K562 (cell line): ENCODE data around the gene GALNT7. TPM values are rescaled to one million over a fixed set of nuclear protein-coding genes. Genes with fewer than 3 reads are reported as not detected.

ENCODE experiments used
- ATAC-seq: fragments of 200-7000 bp; cut with Tn5 transposase; 3 replicates; pipeline ENCODE4 v1.9.1; 2020; ENCODE audit warnings: moderate library complexity
- BruUV-seq: library from RNA; stranded (reverse); fragments of 400-500 nt; replicated peaks from 2 replicates; lab custom pipeline; 2021; lab: Mats Ljungman, UMichigan
- CTCF ChIA-PET: fragments of 300-600 bp; formaldehyde crosslinking; extraction: SDS; loops from one replicate; lab custom pipeline; 2021; ENCODE audit warnings: low intra/inter-chr PET ratio; lab: Yijun Ruan, JAX
- POLR2A ChIA-PET: fragments of 300-600, 350-650 bp; sonication (Branson Sonifier 250); formaldehyde crosslinking; extraction: SDS; loops from one replicate; lab custom pipeline; 2021; ENCODE audit warnings: antibody characterized with exemption, inconsistent platforms; lab: Yijun Ruan, JAX
- DNase-seq, 4 experiments: peaks; one replicate each; pipeline versions ENCODE4 v3.0.0 to v3.0.0-alpha.2; 2011 to 2018; ENCODE audit warnings: low spot score in 3 of 4, mixed read lengths in 3 of 4; ENCODE audit errors: extremely low read depth in 1 of 4
- FAIRE-seq: peaks from 2 replicates; lab custom pipeline; 2011; peaks lifted over from hg19 to GRCh38; lab: Jason Lieb, UNC
- H2AFZ ChIP-seq: 2 replicates; pipeline ENCODE4 v1.6.0; 2011; ENCODE audit warnings: low read depth, low read length, control low read depth, inconsistent platforms
- H3K27ac ChIP-seq: fragments of 200-600 bp; 3 replicates; pipeline ENCODE4 v1.8.0; 2011; ENCODE audit warnings: low read depth, mild to moderate bottlenecking, control low read depth, inconsistent platforms, low read length, moderate library complexity, mixed read lengths; ENCODE audit errors: extremely low read depth
- H3K27me3 ChIP-seq, 2 experiments: fragments of 300-600 bp in 1 of 2; 2 replicates in 1 of 2; 3 replicates in 1 of 2; pipeline versions ENCODE4 v1.6.0 to v1.8.0; 2011; ENCODE audit warnings: inconsistent platforms in 2 of 2, low read length in 2 of 2, mild to moderate bottlenecking in 1 of 2, mixed read lengths in 1 of 2, moderate library complexity in 1 of 2; ENCODE audit not compliant: control insufficient read depth in 2 of 2, insufficient read depth in 2 of 2
- H3K36me3 ChIP-seq: fragments of 300-600 bp; 3 replicates; pipeline ENCODE4 v1.8.0; 2011; ENCODE audit warnings: mild to moderate bottlenecking, low read length, inconsistent platforms; ENCODE audit not compliant: control insufficient read depth, insufficient read depth
- H3K4me1 ChIP-seq, 2 experiments: fragments of 200-600 bp in 1 of 2; replicated peaks in 1 of 2; 2 replicates in 1 of 2; 3 replicates in 1 of 2; pipeline versions ENCODE4 v1.5.1 to v1.8.0; 2011; ENCODE audit warnings: inconsistent platforms in 2 of 2, low read length in 2 of 2, mild to moderate bottlenecking in 1 of 2, mixed read lengths in 1 of 2, moderate library complexity in 1 of 2; ENCODE audit not compliant: control insufficient read depth in 2 of 2, insufficient read depth in 2 of 2
- H3K4me2 ChIP-seq: 2 replicates; pipeline ENCODE4 v1.6.1; 2011; ENCODE audit warnings: low read length, control low read depth, inconsistent platforms, mixed read lengths; ENCODE audit not compliant: insufficient read depth
- H3K4me3 ChIP-seq: fragments of 200-600 bp; sonication (generic), shearing (Covaris generic); 2 replicates; pipeline ENCODE4 v1.5.1; 2016; ENCODE audit warnings: control low read depth, inconsistent platforms
- H3K79me2 ChIP-seq: fragments of 200-600 bp; 3 replicates; pipeline ENCODE4 v1.8.0; 2011; ENCODE audit warnings: low read length, inconsistent platforms; ENCODE audit not compliant: control insufficient read depth, insufficient read depth
- H3K9ac ChIP-seq, 2 experiments: 2 replicates each; pipeline versions ENCODE4 v1.6.0 to v1.6.1; 2011; ENCODE audit warnings: low read depth in 2 of 2, low read length in 2 of 2, control low read depth in 1 of 2, inconsistent platforms in 1 of 2, mild to moderate bottlenecking in 1 of 2, mixed read lengths in 1 of 2; ENCODE audit not compliant: insufficient read depth in 1 of 2
- H3K9me1 ChIP-seq: one replicate; pipeline ENCODE4 v1.6.0; 2011; ENCODE audit warnings: inconsistent platforms, mild to moderate bottlenecking, low read length, moderate library complexity; ENCODE audit not compliant: control insufficient read depth, insufficient read depth
- H3K9me3 ChIP-seq: replicated peaks from 2 replicates; pipeline ENCODE4 v1.5.1; 2011; ENCODE audit warnings: low read depth, low read length, inconsistent platforms; ENCODE audit not compliant: control insufficient read depth, insufficient read depth
- H4K20me1 ChIP-seq: replicated peaks from 2 replicates; pipeline ENCODE4 v1.6.1; 2011; ENCODE audit warnings: low read length, inconsistent platforms, mixed read lengths; ENCODE audit not compliant: control insufficient read depth, insufficient read depth
- CAMTA2 ChIP-seq: fragments of 250-450 bp; sonication (Bioruptor Pico); conservative IDR thresholded peaks from 2 replicates; pipeline ENCODE4 v1.5.1; 2022
- CBX1 ChIP-seq: sonication (generic); IDR thresholded peaks from 2 replicates; pipeline ENCODE4 v1.6.1; 2016; ENCODE audit warnings: antibody characterized with exemption, low read depth, mild to moderate bottlenecking
- CCNT2 ChIP-seq: IDR thresholded peaks from 2 replicates; pipeline ENCODE4 v1.6.1; 2011; ENCODE audit warnings: borderline replicate concordance, low read depth, mild to moderate bottlenecking, moderate library complexity, mixed read lengths, low read length; ENCODE audit not compliant: insufficient read length; ENCODE audit errors: extremely low read depth
- ELF1 ChIP-seq: fragments of 200-800 bp; sonication (Bioruptor generic); IDR thresholded peaks from 2 replicates; pipeline ENCODE4 v1.6.1; 2016; ENCODE audit warnings: missing genetic modification characterization, missing compliant biosample characterization
- HDAC1 ChIP-seq, 2 experiments: fragments of 450-650 bp; IDR thresholded peaks; 2 replicates each; pipeline ENCODE4 v1.6.1; 2016 to 2017; ENCODE audit warnings: inconsistent platforms in 1 of 2, mild to moderate bottlenecking in 1 of 2, moderate library complexity in 1 of 2
- HLTF ChIP-seq: fragments of 450-650 bp; IDR thresholded peaks from 2 replicates; pipeline ENCODE4 v1.6.1; 2016
- KAT7 ChIP-seq: sonication (generic); formaldehyde crosslinking; IDR thresholded peaks from 2 replicates; pipeline ENCODE4 v1.8.0; 2022; ENCODE audit warnings: missing genetic modification reagents, mild to moderate bottlenecking, borderline replicate concordance
- MCM3 ChIP-seq: fragments of 450-650 bp; IDR thresholded peaks from 2 replicates; pipeline ENCODE4 v1.6.1; 2016
- RBM14 ChIP-seq: fragments of 200-400 bp; formaldehyde crosslinking; IDR thresholded peaks from 2 replicates; pipeline ENCODE4 v1.6.1; 2018; ENCODE audit warnings: low read depth, mild to moderate bottlenecking, low read length, moderate library complexity, borderline replicate concordance; ENCODE audit not compliant: insufficient read depth
- SUPT5H ChIP-seq: fragments of 450-650 bp; IDR thresholded peaks from 2 replicates; pipeline ENCODE4 v1.6.1; 2016
- TCF3 ChIP-seq: sonication (generic); formaldehyde crosslinking; IDR thresholded peaks from 2 replicates; pipeline ENCODE4 v1.4.0; 2020; ENCODE audit warnings: mild to moderate bottlenecking, missing genetic modification reagents
- ZBTB17 ChIP-seq: fragments of 450-650 bp; formaldehyde crosslinking; IDR thresholded peaks from 2 replicates; pipeline ENCODE4 v1.4.0; 2020; ENCODE audit warnings: mild to moderate bottlenecking
- ZNF274 ChIP-seq: IDR thresholded peaks from 2 replicates; pipeline ENCODE4 v1.6.1; 2011; ENCODE audit warnings: low read depth, mild to moderate bottlenecking, low read length, moderate library complexity, borderline replicate concordance
- ZNF282 ChIP-seq: sonication (generic); formaldehyde crosslinking; IDR thresholded peaks from 2 replicates; pipeline ENCODE4 v1.8.1; 2023; ENCODE audit warnings: missing genetic modification reagents
- ZNF41 ChIP-seq: fragments of 250-450 bp; sonication (Bioruptor Pico); conservative IDR thresholded peaks from 2 replicates; pipeline ENCODE4 v1.4.0; 2020; ENCODE audit warnings: mild to moderate bottlenecking
- ZNF436 ChIP-seq: fragments of 250-450, 450-650 bp; sonication (Bioruptor Pico); formaldehyde crosslinking; IDR thresholded peaks from 2 replicates; pipeline ENCODE4 v1.7.0; 2020; ENCODE audit warnings: mild to moderate bottlenecking
- ZNF57 ChIP-seq: fragments of 450-650 bp; formaldehyde crosslinking; IDR thresholded peaks from 2 replicates; pipeline ENCODE4 v1.4.0; 2020; ENCODE audit warnings: mild to moderate bottlenecking, moderate library complexity
- WGBS: fragments of 100-300 bp; shearing (Covaris generic); methylation state at CpG from one replicate; pipeline ENCODE4 v1.1.6; 2016; ENCODE audit warnings: low coverage, mixed read lengths; ENCODE audit not compliant: insufficient coverage; ENCODE audit errors: missing lambda C conversion rate; 5-methylcytosine and 5-hydroxymethylcytosine counted together
- in situ Hi-C: fragments of 300-500 bp; cut with MboI; formaldehyde crosslinking; loops from 4 replicates; pipeline ENCODE4 v1.15.0; 2018; ENCODE audit warnings: inconsistent platforms, mixed read lengths
- intact Hi-C: fragments of 100-400 bp; cut with micrococcal nuclease; formaldehyde crosslinking; loops from 2 replicates; pipeline ENCODE4 v1.14.2; 2022
- polyA plus RNA-seq, 8 experiments: library from polyadenylated mRNA; depleted of rRNA in 4 of 8; stranded (reverse) in 5 of 8; unstranded in 3 of 8; fragments of >200 nt; fragmentation: Nextera tagmentation in 2 of 8; fragmentation: Illumina TruSeq in 1 of 8; extraction: Ambion mirVana in 2 of 8; extraction: Trizol in 1 of 8; gene quantifications; 2 replicates each; pipeline versions ENCODE4 v1.2.1 to v1.2.3, GENCODE V29; 2011 to 2014; ENCODE audit warnings: inconsistent platforms in 1 of 8, missing spikeins in 1 of 8
- total RNA-seq, 7 experiments: library from RNA; depleted of rRNA in 6 of 7; stranded (reverse); fragments of >200 nt in 6 of 7; fragmentation: Illumina TruSeq in 2 of 7; extraction: Trizol in 2 of 7; gene quantifications; 2 replicates each; pipeline versions ENCODE4 v1.2.1 to v1.2.3, GENCODE V29; 2011 to 2021; ENCODE audit warnings: low replicate concordance in 1 of 7

Gene GALNT7
- total and polyA plus RNA-seq, 9 of the 15 experiments (the other 6 are each of a cell fraction or from before 2014, with no cell fraction given): 16.7 to 38.7 (median 31.1) TPM

- DNase-seq: no peak
- H3K9ac ChIP-seq: no peak overlapping the region
- H3K4me3 ChIP-seq: no peak overlapping the region
- H3K36me3 ChIP-seq: no peaks in the 10 kb centered on the region; the same call in 2 of the 3 replicates
- H2AFZ ChIP-seq: no peak overlapping the region
- TF ChIP-seq ZNF274 (no peak), MCM3 (no peak)
- TF ChIP-seq, all 486 proteins: peak for 0
- in situ Hi-C loops (no loop called here), intact Hi-C loops (no loop called here)
- no peak for ATAC-seq
- no peak overlapping the region for H3K4me2 ChIP-seq
- POLR2A ChIA-PET: interaction anchor here (0.8 to 1.3 kb wide), 3 partner anchors 9 to 15 kb away, joined by 3 to 4 read pairs (median 3); no protein-coding TSS in a partner anchor
- no peak overlapping the region for H3K27ac ChIP-seq
- 83% methylated on average over 2 of the region's 2 CpGs for WGBS
- CTCF ChIA-PET: no interaction called here
- no peaks in the 10 kb centered on the region for H3K9me3 ChIP-seq
- H3K27me3 ChIP-seq: no peaks in the 10 kb centered on the region
- H3K79me2 ChIP-seq: peaks cover 28% of the 10 kb centered on the region
- H3K4me1 ChIP-seq: peaks cover 0 to 9% of the 10 kb centered on the region in 2 experiments; a peak in 3 of 5 replicates
- no peaks in the 10 kb centered on the region for H3K9me1 ChIP-seq
- no peaks in the 10 kb centered on the region for H4K20me1 ChIP-seq
- no peak for FAIRE-seq
- no TSS peak for BruUV-seq
Measured at GRCh38 chr4:173237762-173238161, 69.2 kb downstream of the GALNT7 start.

GRCh38 chr4:173240696-173241095, 72.1 kb downstream of the GALNT7 start:
- BruUV-seq: no TSS peak
- Histone ChIP-seq H3K27me3 (no peaks in the 10 kb centered on the region), H3K36me3 (no peaks in the 10 kb centered on the region), H3K9ac (no peak overlapping the region), H3K4me1 (peaks cover 0 to 9% of the 10 kb centered on the region in 2 experiments; a peak in 3 of 5 replicates), H3K4me2 (no peak overlapping the region), H4K20me1 (no peaks in the 10 kb centered on the region), H3K27ac (no peak overlapping the region), H3K9me1 (no peaks in the 10 kb centered on the region), H3K9me3 (no peaks in the 10 kb centered on the region), H2AFZ (no peak overlapping the region), H3K4me3 (no peak overlapping the region), H3K79me2 (peaks cover 38% of the 10 kb centered on the region)
- ATAC-seq (no peak), FAIRE-seq (no peak), DNase-seq (no peak)
- intact Hi-C loops: no loop called here
- in situ Hi-C loops: no loop called here
- CTCF ChIA-PET: no interaction called here
- POLR2A ChIA-PET: no interaction called here
- TF ChIP-seq ZNF436: no peak
- TF ChIP-seq ZBTB17 (CRISPR knock-in tag): no peak
- TF ChIP-seq CAMTA2 (CRISPR knock-in tag): no peak
- TF ChIP-seq HDAC1 (IDR thresholded peaks at IDR 0.05): no peak
- TF ChIP-seq CBX1: no peak
- no peak for TF ChIP-seq RBM14
- no peak for TF ChIP-seq CCNT2
- TF ChIP-seq ZNF282 (CRISPR knock-in tag): no peak
- TF ChIP-seq ELF1 (tag): no peak
- TF ChIP-seq ZNF41 (CRISPR knock-in tag): no peak
- no peak for TF ChIP-seq SUPT5H
- TF ChIP-seq HLTF: no peak
- TF ChIP-seq TCF3 (CRISPR knock-in tag): no peak
- TF ChIP-seq KAT7 (CRISPR knock-in tag): no peak
- no peak for TF ChIP-seq ZNF57
- TF ChIP-seq, all 486 proteins: peak for 0
